ENCODE results near the gene PCED1B.

Gene PCED1B

DNA sequence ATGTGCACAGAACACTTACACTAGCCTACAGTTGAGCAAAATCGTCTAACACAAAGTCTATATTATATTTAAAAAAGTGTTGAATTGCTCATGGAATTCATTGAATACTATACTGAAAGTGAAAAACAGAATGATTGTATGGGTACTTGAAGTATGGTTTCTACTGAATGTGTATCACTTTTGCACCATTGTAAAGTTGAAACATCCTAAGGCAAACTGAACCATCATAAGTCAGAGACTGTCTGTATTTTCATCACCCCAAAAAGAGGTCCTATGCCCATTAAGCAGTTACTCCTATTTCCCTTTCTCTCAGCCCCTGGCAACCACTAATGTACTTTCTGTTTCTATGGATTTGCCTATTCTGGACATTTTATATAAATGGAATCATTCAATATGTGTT is 4.8 kb downstream of the PCED1B start (continued):
- TF ChIP-seq, protein P1, sequence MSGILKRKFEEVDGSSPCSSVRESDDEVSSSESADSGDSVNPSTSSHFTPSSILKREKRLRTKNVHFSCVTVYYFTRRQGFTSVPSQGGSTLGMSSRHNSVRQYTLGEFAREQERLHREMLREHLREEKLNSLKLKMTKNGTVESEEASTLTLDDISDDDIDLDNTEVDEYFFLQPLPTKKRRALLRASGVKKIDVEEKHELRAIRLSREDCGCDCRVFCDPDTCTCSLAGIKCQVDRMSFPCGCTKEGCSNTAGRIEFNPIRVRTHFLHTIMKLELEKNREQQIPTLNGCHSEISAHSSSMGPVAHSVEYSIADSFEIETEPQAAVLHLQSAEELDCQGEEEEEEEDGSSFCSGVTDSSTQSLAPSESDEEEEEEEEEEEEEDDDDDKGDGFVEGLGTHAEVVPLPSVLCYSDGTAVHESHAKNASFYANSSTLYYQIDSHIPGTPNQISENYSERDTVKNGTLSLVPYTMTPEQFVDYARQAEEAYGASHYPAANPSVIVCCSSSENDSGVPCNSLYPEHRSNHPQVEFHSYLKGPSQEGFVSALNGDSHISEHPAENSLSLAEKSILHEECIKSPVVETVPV (CRISPR knock-in tag; IDR thresholded peaks at IDR 0.05) = no peak

DNA sequence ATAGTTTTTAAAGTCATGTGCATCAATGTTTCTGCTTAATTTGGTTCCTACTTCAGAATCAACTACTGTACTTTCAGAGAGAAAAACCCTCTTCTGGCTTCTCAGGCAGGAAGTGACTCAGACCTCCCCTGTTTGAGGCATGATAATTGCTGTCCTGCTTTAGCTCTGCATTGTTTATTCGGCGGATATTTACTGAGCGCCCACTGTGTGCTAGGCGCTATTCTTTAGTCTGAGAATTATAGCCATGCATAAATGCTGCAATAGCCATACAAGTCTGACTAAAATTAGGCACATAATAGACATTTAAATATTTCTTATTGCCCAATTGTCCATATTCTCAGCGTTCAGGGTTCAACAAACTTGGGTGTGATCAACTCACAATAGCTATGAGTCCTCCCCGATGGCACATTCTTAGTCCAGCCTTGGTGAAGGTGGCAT is 6.4 kb downstream of the PCED1B start:
- TF ChIP-seq, protein P1 (CRISPR knock-in tag; IDR thresholded peaks at IDR 0.05) = no peak
- TF ChIP-seq RARB (CRISPR knock-in tag; IDR thresholded peaks at IDR 0.05) (no peak), ISL1 (CRISPR knock-in tag; IDR thresholded peaks at IDR 0.05) (peak; percentile 38)
- ATAC-seq = peak; percentile 63

DNA sequence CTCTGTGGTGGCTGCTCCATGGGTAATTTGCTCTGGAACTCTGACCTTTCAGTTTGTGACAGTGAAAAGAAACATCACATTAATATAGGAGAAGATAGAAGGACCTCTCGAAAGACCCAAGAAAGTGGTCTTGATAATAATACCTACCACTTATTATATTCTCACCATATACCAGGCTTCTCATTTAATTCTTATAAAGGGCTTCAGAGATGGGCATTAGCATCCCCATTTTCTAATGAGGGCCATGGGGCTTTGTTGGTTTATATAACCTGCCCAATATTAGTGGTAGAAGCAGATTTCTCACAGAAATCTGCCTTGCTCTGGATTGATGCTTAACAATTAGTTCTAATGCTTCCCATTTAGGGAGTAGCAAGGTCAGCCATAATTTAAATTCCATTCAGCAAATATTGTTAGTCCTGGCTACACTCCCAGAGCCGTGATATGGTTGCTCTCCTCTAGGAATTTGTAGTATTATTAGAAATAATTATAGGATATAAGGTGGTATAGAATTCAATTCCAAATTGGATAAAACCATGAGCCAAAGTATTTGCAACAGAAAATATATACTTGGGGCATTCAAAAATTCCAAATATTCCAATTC is 7.8 kb downstream of the PCED1B start:
- 0 out of 3 replicates have a peak, but pooled peaks have one; percentile 18 for ATAC-seq
- TF ChIP-seq ISL1 (CRISPR knock-in tag; IDR thresholded peaks at IDR 0.05) = peak; percentile 43; the same call in 1 of the 2 replicates
- TF ChIP-seq, protein P2, sequence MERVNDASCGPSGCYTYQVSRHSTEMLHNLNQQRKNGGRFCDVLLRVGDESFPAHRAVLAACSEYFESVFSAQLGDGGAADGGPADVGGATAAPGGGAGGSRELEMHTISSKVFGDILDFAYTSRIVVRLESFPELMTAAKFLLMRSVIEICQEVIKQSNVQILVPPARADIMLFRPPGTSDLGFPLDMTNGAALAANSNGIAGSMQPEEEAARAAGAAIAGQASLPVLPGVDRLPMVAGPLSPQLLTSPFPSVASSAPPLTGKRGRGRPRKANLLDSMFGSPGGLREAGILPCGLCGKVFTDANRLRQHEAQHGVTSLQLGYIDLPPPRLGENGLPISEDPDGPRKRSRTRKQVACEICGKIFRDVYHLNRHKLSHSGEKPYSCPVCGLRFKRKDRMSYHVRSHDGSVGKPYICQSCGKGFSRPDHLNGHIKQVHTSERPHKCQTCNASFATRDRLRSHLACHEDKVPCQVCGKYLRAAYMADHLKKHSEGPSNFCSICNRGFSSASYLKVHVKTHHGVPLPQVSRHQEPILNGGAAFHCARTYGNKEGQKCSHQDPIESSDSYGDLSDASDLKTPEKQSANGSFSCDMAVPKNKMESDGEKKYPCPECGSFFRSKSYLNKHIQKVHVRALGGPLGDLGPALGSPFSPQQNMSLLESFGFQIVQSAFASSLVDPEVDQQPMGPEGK (CRISPR knock-in tag; IDR thresholded peaks at IDR 0.05; ENCODE audit: borderline replicate concordance) = no peak
- no peak for TF ChIP-seq PPARA (CRISPR knock-in tag; IDR thresholded peaks at IDR 0.05; ENCODE audit: borderline replicate concordance)

DNA sequence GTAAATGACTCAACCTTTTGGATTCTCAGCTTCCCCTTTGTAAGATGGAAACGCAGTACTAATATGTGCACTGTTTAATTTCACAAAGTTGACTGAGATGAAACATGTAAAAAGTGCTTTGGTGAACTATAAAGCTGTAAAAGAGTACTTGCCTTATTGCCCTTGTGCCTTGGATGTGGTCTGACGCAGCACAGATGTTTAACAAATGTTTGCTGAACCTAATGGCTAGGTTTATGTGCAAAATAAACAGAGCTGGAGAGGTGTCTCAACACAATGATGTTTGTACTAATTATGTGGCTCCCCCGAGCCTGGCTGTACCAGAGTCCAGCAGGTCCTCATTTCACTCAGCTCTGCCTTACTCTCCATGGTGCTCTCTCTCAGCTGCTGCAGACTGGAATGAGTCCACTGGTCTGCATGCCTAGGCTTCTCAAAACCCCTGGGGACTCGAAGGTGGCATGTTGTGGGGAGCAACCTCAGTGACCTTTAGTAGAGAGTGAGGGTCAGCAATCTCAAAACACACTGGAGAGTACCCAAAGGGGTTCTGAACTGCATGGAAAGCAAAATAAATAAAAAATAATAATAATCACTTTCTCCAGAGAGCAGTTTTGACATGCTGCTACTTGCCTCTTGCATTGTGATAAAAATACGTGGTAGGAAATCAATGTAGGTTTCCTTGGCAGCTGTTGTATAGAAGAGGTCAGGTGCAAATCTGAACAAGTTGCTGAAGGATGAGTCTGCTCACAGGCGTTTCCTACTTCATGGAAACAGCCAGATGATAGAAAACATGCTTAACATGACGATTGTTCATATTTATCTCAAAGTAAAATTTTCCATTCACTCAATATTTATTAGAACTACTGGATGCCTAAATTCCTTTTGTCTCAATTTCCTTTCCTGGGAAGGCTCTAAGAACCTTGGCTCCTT is 8.9 kb downstream of the PCED1B start:
- TF ChIP-seq, protein P3, sequence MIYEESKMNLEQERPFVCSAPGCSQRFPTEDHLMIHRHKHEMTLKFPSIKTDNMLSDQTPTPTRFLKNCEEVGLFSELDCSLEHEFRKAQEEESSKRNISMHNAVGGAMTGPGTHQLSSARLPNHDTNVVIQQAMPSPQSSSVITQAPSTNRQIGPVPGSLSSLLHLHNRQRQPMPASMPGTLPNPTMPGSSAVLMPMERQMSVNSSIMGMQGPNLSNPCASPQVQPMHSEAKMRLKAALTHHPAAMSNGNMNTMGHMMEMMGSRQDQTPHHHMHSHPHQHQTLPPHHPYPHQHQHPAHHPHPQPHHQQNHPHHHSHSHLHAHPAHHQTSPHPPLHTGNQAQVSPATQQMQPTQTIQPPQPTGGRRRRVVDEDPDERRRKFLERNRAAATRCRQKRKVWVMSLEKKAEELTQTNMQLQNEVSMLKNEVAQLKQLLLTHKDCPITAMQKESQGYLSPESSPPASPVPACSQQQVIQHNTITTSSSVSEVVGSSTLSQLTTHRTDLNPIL (CRISPR knock-in tag; IDR thresholded peaks at IDR 0.05; ENCODE audit: low read depth) = no peak
- no peak for TF ChIP-seq BACH2 (CRISPR knock-in tag; IDR thresholded peaks at IDR 0.05; ENCODE audit: borderline replicate concordance)
- ATAC-seq = peak; percentile 40

DNA sequence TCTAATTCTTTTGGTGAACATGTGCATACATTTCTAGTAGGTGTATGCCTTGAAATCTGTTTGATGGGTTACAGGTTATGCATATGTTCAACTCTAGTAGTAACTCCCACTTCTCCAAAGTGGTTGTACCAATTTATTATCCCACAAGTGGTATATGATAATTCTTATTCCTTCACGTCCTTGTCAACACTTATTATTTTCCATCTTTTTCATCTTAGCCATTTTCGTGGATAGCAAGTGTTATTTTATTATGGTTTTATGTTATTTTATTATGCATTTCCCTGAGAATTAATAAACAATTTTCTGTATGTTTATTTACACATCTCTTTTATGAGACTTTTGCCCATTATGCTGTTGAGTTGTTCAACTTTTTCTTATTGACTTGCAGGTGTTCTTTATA is 11.6 kb downstream of the PCED1B start:
- no peak for ATAC-seq
- TF ChIP-seq, protein P1 (CRISPR knock-in tag; IDR thresholded peaks at IDR 0.05) = no peak
- TF ChIP-seq TCF4 (CRISPR knock-in tag; IDR thresholded peaks at IDR 0.05; ENCODE audit: borderline replicate concordance) (no peak), ZNF70 (CRISPR knock-in tag; IDR thresholded peaks at IDR 0.05) (no peak), ESRRG (CRISPR knock-in tag; IDR thresholded peaks at IDR 0.05) (no peak), OSR1 (CRISPR knock-in tag; IDR thresholded peaks at IDR 0.05) (no peak), TOX (CRISPR knock-in tag; IDR thresholded peaks at IDR 0.05; ENCODE audit: borderline replicate concordance) (no peak), ISL1 (CRISPR knock-in tag; IDR thresholded peaks at IDR 0.05) (no peak), ZFP3 (CRISPR knock-in tag; IDR thresholded peaks at IDR 0.05) (no peak)

DNA sequence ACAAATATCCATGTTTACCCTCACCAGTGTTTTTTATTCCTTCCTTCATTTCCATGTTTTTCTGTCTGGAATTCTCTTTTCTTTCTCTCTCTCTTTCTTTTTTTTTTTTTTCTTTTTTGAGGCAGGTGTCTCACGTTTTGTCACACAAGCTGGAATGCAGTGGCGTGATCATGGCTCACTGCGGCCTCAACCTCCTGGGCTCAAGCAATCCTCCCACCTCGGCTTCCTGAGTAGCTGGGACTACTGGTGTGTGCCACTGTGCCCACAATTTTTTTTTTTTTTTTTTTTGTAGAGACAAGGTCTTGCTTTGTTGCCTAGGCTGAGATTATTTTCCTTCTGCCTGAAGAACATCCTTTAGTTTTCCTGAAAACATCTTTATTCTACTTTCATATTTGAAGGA is 15.4 kb downstream of the PCED1B start:
- no peak for ATAC-seq
- TF ChIP-seq SNAI2 (CRISPR knock-in tag; IDR thresholded peaks at IDR 0.05) (no peak), OSR1 (CRISPR knock-in tag; IDR thresholded peaks at IDR 0.05) (no peak), ZFP30 (CRISPR knock-in tag; IDR thresholded peaks at IDR 0.05) (no peak), PPARA (CRISPR knock-in tag; IDR thresholded peaks at IDR 0.05; ENCODE audit: borderline replicate concordance) (no peak), GLIS3 (CRISPR knock-in tag; IDR thresholded peaks at IDR 0.05) (no peak)
- TF ChIP-seq, protein P1 (CRISPR knock-in tag; IDR thresholded peaks at IDR 0.05) = no peak
- TF ChIP-seq, protein P4, sequence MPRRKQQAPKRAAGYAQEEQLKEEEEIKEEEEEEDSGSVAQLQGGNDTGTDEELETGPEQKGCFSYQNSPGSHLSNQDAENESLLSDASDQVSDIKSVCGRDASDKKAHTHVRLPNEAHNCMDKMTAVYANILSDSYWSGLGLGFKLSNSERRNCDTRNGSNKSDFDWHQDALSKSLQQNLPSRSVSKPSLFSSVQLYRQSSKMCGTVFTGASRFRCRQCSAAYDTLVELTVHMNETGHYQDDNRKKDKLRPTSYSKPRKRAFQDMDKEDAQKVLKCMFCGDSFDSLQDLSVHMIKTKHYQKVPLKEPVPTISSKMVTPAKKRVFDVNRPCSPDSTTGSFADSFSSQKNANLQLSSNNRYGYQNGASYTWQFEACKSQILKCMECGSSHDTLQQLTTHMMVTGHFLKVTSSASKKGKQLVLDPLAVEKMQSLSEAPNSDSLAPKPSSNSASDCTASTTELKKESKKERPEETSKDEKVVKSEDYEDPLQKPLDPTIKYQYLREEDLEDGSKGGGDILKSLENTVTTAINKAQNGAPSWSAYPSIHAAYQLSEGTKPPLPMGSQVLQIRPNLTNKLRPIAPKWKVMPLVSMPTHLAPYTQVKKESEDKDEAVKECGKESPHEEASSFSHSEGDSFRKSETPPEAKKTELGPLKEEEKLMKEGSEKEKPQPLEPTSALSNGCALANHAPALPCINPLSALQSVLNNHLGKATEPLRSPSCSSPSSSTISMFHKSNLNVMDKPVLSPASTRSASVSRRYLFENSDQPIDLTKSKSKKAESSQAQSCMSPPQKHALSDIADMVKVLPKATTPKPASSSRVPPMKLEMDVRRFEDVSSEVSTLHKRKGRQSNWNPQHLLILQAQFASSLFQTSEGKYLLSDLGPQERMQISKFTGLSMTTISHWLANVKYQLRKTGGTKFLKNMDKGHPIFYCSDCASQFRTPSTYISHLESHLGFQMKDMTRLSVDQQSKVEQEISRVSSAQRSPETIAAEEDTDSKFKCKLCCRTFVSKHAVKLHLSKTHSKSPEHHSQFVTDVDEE (CRISPR knock-in tag; IDR thresholded peaks at IDR 0.05) = no peak
